22Rv1 (cell line): ENCODE data around the gene RIOX2.

ENCODE experiments used
- ZFX ChIP-seq: fragments of 450-650 bp; IDR thresholded peaks from 2 replicates; pipeline ENCODE4 v1.6.1; 2017; ENCODE audit warnings: antibody characterized with exemption, borderline replicate concordance
- TF ChIP-seq, protein P1 (sequence below): fragments of 450-650 bp; IDR thresholded peaks from 2 replicates; pipeline ENCODE4 v1.5.1; 2017; ENCODE audit warnings: mild to moderate bottlenecking

GRCh38 chr3:97983933-97984491 lies 11.8 kb upstream of the RIOX2 start:
- TF ChIP-seq, protein P1, sequence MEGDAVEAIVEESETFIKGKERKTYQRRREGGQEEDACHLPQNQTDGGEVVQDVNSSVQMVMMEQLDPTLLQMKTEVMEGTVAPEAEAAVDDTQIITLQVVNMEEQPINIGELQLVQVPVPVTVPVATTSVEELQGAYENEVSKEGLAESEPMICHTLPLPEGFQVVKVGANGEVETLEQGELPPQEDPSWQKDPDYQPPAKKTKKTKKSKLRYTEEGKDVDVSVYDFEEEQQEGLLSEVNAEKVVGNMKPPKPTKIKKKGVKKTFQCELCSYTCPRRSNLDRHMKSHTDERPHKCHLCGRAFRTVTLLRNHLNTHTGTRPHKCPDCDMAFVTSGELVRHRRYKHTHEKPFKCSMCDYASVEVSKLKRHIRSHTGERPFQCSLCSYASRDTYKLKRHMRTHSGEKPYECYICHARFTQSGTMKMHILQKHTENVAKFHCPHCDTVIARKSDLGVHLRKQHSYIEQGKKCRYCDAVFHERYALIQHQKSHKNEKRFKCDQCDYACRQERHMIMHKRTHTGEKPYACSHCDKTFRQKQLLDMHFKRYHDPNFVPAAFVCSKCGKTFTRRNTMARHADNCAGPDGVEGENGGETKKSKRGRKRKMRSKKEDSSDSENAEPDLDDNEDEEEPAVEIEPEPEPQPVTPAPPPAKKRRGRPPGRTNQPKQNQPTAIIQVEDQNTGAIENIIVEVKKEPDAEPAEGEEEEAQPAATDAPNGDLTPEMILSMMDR, result no peak
- no peak for TF ChIP-seq ZFX
